ENCODE measurements around the gene ANKRD12. TPM values are rescaled to one million over a fixed set of nuclear protein-coding genes. Genes with fewer than 3 reads are reported as not detected.
A peak's percentile ranks its signal among the peaks of the same experiment; 100 is the strongest.
"Not testable (repeated sequence)": the region's sequence is repeated elsewhere in the genome, so short reads cannot be mapped to it uniquely, and the experiment has no call there.

ANKRD12 gene
- total RNA-seq, 1 experiment from 2014 or later, result 24.1 TPM

DNA sequence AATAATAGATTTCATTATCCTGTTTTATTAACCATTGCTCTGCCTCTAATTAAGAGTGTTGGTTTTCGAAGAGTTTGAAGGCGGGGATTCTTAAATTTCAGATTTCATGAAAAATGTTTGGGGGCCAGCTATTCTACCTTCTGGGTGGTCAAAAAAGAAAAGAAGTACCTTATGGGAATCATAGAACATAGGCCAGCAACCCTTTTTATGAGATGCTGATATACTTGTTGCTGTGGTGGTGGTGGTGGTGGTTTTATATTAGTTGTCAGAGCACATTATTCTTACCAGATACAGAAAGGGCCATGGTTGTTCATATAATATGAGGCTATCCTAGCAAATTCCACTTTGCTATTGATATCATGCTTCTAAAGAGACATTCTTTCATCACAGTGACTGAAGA is 4.4 kb downstream of the ANKRD12 start:
- DNase-seq (ENCODE audit: low spot score), result no peak

DNA sequence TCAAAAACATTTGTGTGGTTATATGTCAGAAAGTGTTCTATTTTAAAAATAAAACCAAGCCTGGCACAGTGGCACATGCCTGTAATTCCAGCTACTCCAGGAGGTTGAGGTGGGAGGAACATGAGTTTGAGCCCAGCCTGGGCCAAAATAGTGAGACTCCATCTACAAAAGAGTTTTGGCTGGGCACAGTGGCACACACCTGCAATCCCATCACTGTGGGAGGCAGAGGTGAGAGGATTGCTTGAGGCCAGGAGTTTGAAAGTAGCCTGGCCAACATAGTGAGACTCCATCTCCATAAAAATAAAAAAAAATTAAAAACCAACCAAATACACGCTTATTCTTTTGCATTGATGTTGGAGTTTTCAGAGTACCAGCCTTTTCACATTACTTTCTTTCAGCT is 9.6 kb downstream of the ANKRD12 start:
- DNase-seq (ENCODE audit: low spot score), result no peak

DNA sequence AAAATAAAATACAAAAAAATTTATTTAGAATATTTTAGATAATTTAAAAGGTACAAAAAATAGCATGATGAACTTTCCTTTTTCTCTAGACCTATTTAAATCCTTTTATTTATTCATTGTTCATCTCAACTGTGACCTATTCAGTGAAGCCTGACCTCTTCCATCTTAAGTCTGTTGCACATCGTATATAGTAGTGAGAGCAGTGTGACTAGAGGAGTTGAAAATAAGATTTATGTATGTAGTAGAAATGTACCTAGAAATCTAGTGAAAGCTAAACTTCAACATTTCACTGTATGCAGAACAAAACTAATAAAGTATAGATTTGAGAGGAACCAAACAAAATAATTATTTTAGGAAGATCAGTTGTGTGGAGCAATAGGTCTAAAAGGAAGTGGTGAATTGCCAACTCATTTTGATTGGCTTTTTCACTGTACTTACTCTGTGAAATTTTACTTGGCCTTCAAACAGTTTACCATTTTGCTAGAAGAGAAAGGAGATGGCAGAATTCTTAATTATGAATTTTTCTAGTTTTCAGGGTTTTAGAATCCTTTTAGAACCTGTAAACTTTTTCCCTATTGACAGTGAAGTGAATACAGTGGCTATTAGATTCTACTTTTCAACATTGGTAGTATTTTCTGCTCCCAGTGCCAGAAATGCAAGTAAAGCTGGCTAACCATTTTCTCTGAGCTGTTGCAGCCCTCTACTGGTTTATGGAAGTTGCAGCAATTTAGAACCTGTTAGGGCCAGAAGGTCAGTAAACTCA is 11.0 kb downstream of the ANKRD12 start:
- peak; percentile 77 for DNase-seq (ENCODE audit: low spot score)

DNA sequence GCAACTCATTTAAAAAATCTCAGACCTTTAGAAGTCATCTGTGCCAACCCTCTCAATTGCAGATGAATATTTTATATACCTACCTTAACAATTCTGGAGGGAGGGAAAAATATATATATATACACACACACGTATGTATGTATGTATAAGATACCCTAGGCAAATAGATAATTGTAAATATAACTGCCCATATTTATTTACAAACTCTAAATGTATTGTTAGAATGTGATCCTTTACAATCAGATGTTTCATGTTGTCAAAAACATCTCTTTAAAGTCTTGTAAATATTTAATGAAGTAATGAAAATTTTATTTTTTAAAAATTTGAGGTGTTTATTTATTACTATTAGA is 11.6 kb downstream of the ANKRD12 start:
- no peak for DNase-seq (ENCODE audit: low spot score)

DNA sequence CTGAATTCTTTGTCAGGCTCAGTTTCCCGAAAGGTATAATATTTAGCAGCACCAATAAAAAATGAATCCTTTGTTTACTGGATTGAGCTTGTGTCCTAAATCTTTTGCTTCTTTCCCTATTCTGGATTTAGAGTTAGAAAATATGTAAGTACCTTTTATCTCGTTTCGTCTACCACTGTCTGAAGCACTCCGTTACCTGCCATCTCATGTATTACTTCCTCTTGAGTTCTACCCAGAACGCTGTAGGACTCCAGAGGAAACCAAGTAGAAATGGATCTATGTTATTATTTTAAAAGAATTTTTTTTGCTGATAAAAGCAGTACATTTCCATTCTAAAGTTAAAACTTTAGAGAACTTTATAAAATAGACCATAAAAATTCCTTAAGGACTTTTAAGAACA is 13.5 kb downstream of the ANKRD12 start:
- no peak for DNase-seq (ENCODE audit: low spot score)

DNA sequence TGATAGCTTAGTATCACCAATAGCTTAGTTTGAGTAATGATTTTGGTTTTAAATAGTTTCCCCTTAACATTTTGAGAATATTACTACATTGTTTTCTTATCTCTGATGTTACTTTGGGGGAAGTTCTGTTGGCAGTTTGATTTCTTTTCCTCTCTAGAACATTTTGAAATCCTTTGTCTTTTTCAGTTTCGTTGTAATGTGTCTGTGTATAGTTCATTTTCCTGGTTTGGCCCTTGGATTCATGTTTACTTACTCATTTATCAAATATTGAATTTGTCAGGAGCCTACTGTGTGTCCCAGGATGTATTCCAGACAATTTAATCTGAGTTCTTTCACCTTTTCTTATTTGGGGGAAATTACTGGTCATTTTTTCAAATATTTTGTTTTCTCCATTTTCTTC is 16.7 kb downstream of the ANKRD12 start:
- no peak for DNase-seq (ENCODE audit: low spot score)

DNA sequence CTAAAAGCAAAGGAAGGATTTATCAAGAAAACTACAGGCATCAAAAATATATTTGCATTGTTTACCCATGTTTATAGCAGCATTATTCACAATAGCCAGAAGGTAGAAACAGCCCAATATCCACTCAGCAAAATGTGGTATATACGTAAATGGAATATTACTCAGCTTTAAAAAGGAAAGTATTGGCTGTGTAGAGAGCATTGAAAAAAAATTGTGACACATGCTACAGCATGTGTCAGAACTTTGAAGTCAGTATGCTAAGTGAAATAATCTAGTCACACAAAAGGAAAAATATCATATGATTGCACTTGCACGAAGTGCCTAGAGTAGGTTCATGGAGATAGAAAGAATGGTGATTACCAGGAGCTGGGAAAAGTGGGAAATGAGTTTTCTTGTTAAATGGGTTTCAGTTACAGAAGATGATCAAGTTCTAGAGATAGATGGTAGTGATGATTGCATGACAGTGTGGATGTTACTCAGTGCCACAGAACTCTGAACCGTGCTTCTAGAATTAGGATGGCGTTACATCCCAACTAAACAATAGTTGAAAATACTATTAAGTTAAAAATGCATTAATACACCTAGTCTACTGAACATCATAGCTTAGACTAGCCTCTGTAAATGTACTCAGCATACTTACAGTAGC is 20.1 kb downstream of the ANKRD12 start:
- no peak for DNase-seq (ENCODE audit: low spot score)

DNA sequence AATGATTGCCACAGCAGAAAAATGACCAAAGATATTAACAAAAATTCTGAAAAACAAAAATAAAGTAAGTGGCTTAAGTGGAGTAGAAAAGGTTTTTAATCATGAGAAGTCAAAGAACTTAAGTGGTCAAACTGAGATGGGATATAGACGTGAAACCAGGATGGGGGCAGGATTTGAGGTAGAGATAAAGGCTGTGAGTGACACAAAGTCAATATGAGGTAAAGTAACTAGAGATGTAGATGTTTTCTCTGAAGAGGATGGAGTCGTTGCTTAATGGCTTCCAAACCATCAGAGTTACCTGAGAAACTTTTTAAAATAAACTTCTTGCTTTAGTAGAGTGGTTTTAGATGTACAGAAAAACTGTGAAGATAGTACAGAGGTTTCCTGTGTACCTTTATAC is 21.2 kb downstream of the ANKRD12 start:
- DNase-seq (ENCODE audit: low spot score), result no peak

DNA sequence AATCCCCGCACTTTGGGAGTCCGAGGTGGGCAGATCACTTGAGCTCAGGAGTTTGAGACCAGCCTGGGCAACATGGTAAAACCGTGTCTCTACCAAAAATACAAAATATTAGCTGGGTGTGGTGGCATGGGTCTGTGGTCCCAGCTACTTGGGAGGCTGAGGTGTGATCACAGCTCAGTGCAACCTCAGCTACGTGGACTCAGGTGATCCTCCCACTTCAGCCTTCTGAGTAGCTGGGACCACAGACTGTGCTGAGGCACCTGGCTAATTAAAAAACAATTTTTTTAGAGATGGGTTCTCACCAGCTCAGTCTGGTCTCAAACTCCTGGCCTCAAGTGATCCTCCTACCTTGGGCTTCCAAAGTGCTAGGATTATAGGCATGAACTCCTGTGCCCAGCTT is 23.4 kb downstream of the ANKRD12 start:
- DNase-seq (ENCODE audit: low spot score), result no peak

DNA sequence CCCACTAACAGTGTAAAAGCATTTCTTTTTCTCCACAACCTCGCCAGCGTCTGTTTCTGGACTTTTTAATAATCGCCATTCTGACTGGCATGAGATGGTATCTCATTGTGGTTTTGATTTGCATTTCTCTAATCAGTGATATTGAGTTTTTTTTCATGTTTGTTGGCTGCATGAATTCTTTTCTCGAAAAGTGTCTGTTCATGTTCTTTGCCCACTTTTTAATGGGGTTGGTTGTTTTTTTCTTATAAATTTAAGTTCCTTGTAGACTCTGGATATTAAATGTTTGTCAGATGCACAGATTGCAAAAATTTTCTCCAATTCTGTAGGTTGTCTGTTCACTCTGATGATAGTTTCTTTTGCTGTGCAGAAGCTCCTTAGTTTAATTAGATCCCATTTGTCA is 26.1 kb downstream of the ANKRD12 start:
- DNase-seq (ENCODE audit: low spot score), result not testable (repeated sequence)

DNA sequence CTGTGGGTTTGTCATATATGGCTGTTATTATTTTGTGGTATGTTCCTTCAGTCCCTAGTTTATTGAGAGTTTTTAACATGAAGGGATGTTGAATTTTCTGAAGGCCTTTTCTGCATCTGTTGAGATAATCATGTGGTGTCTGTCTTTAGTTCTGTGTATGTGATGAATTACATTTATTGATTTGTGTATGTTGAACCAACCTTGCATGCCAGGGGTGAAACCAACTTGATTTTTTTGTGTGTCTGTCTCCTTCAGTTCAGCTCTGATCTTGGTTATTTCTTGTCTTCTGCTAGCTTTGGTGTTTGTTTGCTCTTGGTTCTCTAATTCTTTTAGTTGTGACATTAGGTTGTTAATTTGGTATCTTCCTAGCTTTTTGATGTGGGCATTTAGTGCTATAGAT is 27.6 kb downstream of the ANKRD12 start:
- not testable (repeated sequence) for DNase-seq (ENCODE audit: low spot score)

DNA sequence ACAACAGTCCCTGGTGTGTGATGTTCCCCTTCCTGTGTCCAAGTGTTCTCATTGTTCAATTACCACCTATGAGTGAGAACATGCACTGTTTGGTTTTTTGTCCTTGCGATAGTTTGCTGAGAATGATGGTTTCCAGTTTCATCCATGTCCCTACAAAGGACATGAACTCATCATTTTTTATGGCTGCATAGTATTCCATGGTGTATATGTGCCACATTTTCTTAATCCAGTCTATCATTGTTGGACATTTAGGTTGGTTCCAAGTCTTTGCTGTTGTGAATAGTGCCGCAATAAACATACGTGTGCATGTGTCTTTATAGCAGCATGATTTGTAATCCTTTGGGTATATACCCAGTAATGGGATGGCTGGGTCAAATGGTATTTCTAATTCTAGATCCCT is 29.3 kb downstream of the ANKRD12 start:
- DNase-seq (ENCODE audit: low spot score), result not testable (repeated sequence)

DNA sequence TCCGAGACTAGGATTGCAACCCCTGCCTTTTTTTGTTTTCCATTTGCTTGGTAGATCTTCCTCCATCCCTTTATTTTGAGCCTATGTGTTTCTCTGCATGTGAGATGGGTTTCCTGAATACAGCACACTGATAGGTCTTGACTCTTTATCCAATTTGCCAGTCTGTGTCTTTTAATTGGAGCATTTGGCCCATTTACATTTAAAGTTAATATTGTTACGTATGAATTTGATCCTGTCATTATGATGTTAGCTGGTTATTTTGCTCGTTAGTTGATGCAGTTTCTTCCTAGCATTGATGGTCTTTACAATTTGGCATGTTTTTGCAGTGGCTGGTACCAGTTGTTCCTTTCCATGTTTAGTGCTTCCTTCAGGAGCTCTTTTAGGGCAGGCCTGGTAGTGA is 32.9 kb downstream of the ANKRD12 start:
- DNase-seq (ENCODE audit: low spot score), result not testable (repeated sequence)

DNA sequence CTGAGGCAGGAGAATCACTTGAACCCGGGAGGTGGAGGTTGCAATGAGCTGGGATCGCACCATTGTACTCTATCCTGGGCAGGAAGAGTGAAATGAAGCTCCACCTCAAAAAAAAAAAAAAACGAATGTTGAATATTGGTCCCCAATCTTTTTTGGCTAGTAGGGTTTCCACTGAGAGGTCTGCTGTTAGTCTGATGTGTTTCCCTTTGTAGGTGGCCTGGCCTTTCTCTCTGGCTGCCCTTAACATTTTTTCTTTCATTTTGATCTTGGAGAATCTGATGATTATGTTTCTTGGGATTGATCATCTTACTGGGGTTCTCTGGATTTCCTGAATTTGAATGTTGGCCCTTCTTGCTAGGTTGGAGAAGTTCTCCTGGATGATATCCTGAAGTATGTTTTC is 35.3 kb downstream of the ANKRD12 start:
- not testable (repeated sequence) for DNase-seq (ENCODE audit: low spot score)

DNA sequence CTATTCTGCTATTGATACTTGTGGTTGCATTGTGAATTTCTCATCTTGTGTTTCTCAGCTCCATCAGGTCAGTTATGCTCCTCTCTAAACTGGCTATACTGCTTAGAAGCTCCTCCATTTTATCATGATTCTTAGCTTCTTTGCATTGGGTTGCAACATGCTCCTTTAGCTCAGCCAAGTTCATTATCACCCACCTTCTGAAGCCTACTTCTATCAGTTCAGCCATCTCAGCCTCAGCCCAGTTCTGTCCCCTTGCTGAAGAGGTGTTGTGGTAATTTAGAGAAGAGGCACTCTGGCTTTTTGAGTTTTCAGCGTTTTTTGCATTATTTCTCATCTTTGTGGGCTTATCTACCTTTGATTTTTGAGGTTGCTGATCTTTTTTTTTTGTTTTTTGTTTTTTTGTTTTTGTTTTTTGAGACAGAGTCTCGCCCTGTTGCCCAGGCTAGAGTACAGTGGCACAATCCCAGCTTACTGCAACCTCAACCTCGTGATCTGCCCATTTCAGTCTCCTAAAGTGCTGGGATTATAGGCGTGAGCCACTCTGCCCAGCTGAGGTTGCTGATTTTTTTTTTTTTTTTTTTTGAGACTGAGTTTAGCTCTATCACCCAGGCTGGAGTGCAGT is 36.0 kb downstream of the ANKRD12 start:
- DNase-seq (ENCODE audit: low spot score), result no peak

DNA sequence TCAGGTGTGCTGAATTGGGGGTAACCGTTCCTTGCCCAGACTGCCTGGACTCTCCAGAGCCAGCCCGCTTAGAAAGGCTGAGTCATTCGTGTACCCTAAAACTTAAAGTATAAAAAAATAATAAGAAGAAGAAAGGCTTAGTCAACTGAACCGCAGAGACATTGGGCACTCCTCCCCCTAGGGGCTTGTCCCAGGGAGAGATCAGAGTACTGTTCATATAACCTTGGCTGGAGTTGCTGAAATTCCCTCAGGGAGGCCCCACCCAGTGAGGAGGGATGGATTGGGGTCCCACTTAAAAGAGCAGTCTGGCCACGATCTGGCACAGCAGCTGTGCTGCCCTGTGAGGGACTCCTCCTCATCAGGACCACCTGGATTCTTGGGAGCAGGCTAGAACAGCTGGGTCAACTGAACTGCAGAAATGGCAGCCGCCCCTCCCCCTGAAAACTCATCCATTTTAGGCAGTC is 37.2 kb downstream of the ANKRD12 start:
- DNase-seq (ENCODE audit: low spot score), result no peak

DNA sequence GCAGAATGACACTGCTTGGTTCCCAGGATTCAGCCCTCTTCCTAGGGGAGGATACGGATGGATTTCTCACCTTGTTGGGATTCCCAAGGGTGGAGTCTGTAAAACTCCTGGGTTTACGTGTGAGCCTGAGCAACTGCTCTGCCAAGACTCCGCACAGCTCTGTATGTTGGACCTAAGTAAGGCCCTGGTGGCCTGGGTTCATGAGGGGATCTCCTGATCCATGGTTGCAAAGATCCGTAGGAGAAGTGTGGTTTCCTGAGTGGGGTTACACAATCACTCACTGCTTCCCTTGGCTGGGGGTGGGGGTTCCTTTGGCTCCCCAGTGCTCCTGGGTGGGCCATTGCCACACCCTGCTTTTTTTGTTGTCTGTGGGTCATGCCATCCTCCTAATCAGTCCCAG is 37.7 kb downstream of the ANKRD12 start:
- no peak for DNase-seq (ENCODE audit: low spot score)

DNA sequence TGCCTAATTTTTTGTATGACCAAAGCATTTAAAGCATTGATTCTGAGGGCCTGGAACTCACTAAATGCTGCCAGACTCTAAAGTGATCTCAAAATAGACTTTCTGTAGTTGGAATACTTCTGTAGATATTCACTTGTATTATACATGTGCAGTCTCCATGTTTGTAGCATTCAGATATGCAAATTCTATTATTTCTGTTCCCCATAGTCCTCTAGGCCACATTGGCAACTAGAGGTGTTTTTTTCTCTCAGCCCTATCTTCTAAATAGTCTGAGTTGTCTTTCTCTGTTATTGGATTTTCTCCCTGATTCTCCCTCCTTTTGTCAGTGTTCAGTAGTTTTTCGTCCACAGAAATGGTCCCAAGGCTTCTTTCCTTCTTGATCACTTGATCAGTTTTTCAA is 38.5 kb downstream of the ANKRD12 start:
- DNase-seq (ENCODE audit: low spot score), result no peak

DNA sequence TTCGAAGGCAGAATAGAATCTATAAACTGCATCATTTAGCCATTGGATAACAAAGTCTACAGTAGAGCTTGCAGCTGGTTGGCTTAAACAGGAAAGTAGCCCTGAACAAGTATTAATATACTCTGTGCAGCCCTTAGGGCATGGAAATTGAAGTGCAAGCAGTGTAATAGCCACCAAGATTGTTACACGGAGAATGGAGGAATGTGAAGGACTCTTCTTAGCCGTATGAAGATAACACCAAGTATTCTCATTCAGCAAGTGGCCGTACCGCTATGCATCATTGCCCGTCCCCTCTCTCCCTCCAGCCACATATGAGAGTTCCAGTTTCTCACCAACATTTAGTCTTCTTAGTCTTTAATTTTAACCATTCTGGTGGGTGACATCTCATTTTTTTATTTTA is 40.5 kb downstream of the ANKRD12 start:
- DNase-seq (ENCODE audit: low spot score), result no peak

DNA sequence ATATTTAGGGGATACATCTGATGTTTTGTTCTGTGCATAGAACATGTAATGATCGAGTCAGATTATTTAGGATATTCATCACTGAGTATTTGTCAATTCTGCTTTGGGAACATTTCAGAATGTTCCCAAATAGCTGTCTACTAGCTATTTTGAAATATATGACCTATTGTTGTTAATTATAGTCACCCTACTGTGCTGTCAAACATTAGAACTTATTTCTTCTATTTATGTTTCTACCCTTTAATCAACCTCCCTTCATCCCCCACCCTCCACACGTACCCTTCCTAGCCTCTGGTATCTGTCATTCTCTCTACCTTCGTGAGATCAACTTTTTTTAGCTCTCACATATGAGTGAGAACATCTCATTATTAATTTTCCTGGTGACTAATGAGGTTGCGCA is 40.9 kb downstream of the ANKRD12 start:
- DNase-seq (ENCODE audit: low spot score), result no peak

DNA sequence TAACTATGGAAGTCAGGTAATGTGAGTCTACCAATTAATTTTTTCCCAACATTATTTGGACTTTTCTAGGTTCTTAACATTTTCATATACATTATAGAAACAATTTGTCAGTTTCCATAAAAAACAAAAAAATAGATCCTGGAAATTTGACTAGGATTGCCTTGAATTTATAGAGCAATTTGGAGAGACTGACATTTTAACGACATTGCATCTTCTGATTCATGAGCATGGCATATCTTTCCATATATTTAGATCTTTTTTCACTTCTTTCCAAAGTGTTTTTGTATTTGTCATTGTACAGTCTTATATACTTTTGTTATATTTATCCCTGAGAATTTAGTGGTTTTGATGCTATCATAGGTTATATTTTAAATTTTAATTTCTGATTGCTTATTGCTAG is 42.0 kb downstream of the ANKRD12 start:
- no peak for DNase-seq (ENCODE audit: low spot score)

DNA sequence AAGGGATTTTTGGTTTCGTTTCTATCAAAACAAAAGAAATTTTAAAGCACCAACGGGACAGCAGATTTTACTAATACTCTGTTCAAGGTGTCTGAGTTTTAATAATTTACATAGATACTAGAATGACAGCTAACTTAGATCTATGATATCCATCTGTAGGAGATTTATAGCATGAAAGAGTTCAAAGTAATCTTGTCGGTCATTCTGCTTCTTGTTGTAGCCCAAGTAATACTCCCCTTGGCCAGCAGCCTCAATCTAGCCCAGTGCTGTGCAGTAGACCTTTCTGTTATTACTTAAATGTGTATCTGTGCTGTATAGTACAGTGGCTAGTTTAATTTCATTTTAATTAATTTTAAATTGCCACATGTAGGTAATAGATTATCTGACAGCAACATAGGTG is 44.7 kb downstream of the ANKRD12 start:
- DNase-seq (ENCODE audit: low spot score), result no peak

DNA sequence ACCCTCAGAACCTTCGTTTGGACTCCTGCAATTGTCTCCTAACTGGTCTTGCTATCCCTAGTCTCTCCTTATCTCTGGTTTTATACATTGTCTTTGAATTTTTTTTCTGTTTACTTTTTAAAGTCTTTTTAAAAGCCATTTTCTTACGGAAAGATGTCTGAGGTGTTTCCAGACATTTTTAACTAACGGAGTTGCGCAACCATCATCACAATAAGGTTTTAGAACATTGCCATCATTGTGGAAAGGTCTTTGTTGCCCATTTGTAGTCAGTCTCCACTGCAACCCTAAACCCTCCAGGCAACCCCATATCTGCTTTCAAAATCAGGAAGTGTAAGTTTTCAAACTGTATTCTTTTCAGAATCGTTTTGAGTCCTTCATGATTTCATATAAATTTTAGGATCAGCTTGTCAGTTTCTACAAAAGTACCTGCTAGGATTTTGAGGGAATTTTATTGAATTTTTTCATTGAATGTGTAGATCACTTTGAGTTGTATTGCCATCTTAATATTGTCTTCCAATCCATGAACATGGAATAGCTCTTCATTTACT is 46.3 kb downstream of the ANKRD12 start:
- DNase-seq (ENCODE audit: low spot score), result no peak
